ENCODE results near the gene CTBP1.

The CTBP1 gene

GRCh38 chr4:1210971-1211370, 38.0 kb downstream of the CTBP1 start:
- Mint-ChIP-seq H3K9me3 (no peaks in the 10 kb centered on the region), H3K27me3 (ENCODE audit: low read depth) (no peaks in the 10 kb centered on the region), H3K27ac (peak overlapping the region in 2 of 3 experiments; percentile 69 to 93), H3K4me3 (no peak overlapping the region), H3K4me1 (peaks cover 38% of the 10 kb centered on the region), H3K36me3 (ENCODE audit: low read depth) (peaks cover 4% of the 10 kb centered on the region)
- TF ChIP-seq CTCF (IDR thresholded peaks at IDR 0.05; ENCODE audit: unreplicated experiment in 3 of 3) = no peak

- H3K27me3 Mint-ChIP-seq (ENCODE audit: low read depth) = no peaks in the 10 kb centered on the region
- H3K27ac Mint-ChIP-seq = peak overlapping the region; percentile 98
- peak overlapping the region in 1 of 3 experiments; percentile 26 for H3K4me3 Mint-ChIP-seq
- no peaks in the 10 kb centered on the region for H3K9me3 Mint-ChIP-seq
- H3K4me1 Mint-ChIP-seq = peaks cover 36% of the 10 kb centered on the region
- TF ChIP-seq CTCF (IDR thresholded peaks at IDR 0.05; ENCODE audit: unreplicated experiment in 3 of 3) = no peak
- H3K36me3 Mint-ChIP-seq (ENCODE audit: low read depth) = peaks cover 4% of the 10 kb centered on the region
Measured at GRCh38 chr4:1210241-1210841, 38.6 kb downstream of the CTBP1 start.

GRCh38 chr4:1209821-1210220, 39.1 kb downstream of the CTBP1 start:
- no peak for TF ChIP-seq CTCF (IDR thresholded peaks at IDR 0.05; ENCODE audit: unreplicated experiment in 3 of 3)
- Mint-ChIP-seq H3K4me3 (peak overlapping the region; percentile 45 to 58 (median 49)), H3K27ac (peak overlapping the region; percentile 98), H3K9me3 (no peaks in the 10 kb centered on the region), H3K27me3 (ENCODE audit: low read depth) (no peaks in the 10 kb centered on the region), H3K4me1 (peaks cover 35% of the 10 kb centered on the region), H3K36me3 (ENCODE audit: low read depth) (peaks cover 5% of the 10 kb centered on the region)

GRCh38 chr4:1208970-1209704, 39.8 kb downstream of the CTBP1 start:
- Mint-ChIP-seq H3K4me1 (peaks cover 41% of the 10 kb centered on the region), H3K9me3 (no peaks in the 10 kb centered on the region), H3K27ac (peak overlapping the region; percentile 98), H3K4me3 (peak overlapping the region in 2 of 3 experiments; percentile 30 to 49), H3K27me3 (ENCODE audit: low read depth) (no peaks in the 10 kb centered on the region), H3K36me3 (ENCODE audit: low read depth) (peaks cover 8% of the 10 kb centered on the region)
- no peak for TF ChIP-seq CTCF (IDR thresholded peaks at IDR 0.05; ENCODE audit: unreplicated experiment in 3 of 3)

GRCh38 chr4:1208266-1208961, 40.5 kb downstream of the CTBP1 start:
- H3K27ac Mint-ChIP-seq = peak overlapping the region; percentile 98
- peak overlapping the region in 1 of 3 experiments; percentile 32 for H3K4me3 Mint-ChIP-seq
- no peaks in the 10 kb centered on the region for H3K9me3 Mint-ChIP-seq
- peaks cover 46% of the 10 kb centered on the region for H3K4me1 Mint-ChIP-seq
- TF ChIP-seq CTCF (IDR thresholded peaks at IDR 0.05; ENCODE audit: unreplicated experiment in 3 of 3) = no peak
- H3K27me3 Mint-ChIP-seq (ENCODE audit: low read depth) = peaks cover 3% of the 10 kb centered on the region
- H3K36me3 Mint-ChIP-seq (ENCODE audit: low read depth) = peaks cover 8% of the 10 kb centered on the region
